H1 (cell line): ENCODE measurements around the gene KRT76. TPM values are rescaled to one million over a fixed set of nuclear protein-coding genes. Genes with fewer than 3 reads are reported as not detected.

Experiments used
- CTCF ChIA-PET: fragments of 300-600 bp; sonication (Branson Sonifier 250); formaldehyde crosslinking; loops from one replicate; lab custom pipeline; 2021; ENCODE audit not compliant: partially characterized antibody; lab: Charles Lee
- POLR2A ChIA-PET: fragments of 300-600 bp; sonication (Branson Sonifier 250); formaldehyde crosslinking; loops from one replicate; lab custom pipeline; 2021; ENCODE audit warnings: inconsistent platforms; ENCODE audit not compliant: partially characterized antibody; lab: Charles Lee
- DNase-seq, 2 experiments: peaks; one replicate each; pipeline versions ENCODE4 v3.0.0 to v3.0.0-alpha.2; 2010 to 2022; ENCODE audit warnings: low spot score in 2 of 2, low read depth in 1 of 2, mixed read lengths in 1 of 2
- FAIRE-seq: peaks from 2 replicates; lab custom pipeline; 2011; peaks lifted over from hg19 to GRCh38; lab: Jason Lieb, UNC
- H2AFZ ChIP-seq: 2 replicates; pipeline ENCODE4 v1.8.1; 2012; ENCODE audit warnings: low read length, inconsistent platforms
- H2AK5ac ChIP-seq: 2 replicates; pipeline ENCODE4 v1.6.1; 2013; ENCODE audit warnings: low read depth, low read length
- H2BK120ac ChIP-seq: replicated peaks from 2 replicates; pipeline ENCODE3; 2013; ENCODE audit warnings: low read depth, low read length, inconsistent platforms
- H2BK12ac ChIP-seq: 2 replicates; pipeline ENCODE4 v1.6.1; 2013; ENCODE audit warnings: low read depth, low read length
- H2BK15ac ChIP-seq: 2 replicates; pipeline ENCODE4 v1.6.1; 2013; ENCODE audit warnings: low read length
- H2BK20ac ChIP-seq: 2 replicates; pipeline ENCODE4 v1.6.1; 2013; ENCODE audit warnings: low read length
- H2BK5ac ChIP-seq: 2 replicates; pipeline ENCODE4 v1.6.1; 2013; ENCODE audit warnings: low read depth, low read length
- H3K14ac ChIP-seq: 2 replicates; pipeline ENCODE4 v1.6.1; 2013; ENCODE audit warnings: inconsistent platforms; ENCODE audit not compliant: insufficient read length
- H3K18ac ChIP-seq: 2 replicates; pipeline ENCODE4 v1.6.1; 2013; ENCODE audit warnings: low read length; ENCODE audit errors: extremely low read depth
- H3K23ac ChIP-seq: 2 replicates; pipeline ENCODE4 v1.6.1; 2013; ENCODE audit warnings: inconsistent platforms; ENCODE audit not compliant: insufficient read length
- H3K23me2 ChIP-seq: 2 replicates; pipeline ENCODE4 v1.6.1; 2013; ENCODE audit warnings: low read depth, low read length
- H3K27ac ChIP-seq: 2 replicates; pipeline ENCODE4 v1.6.1; 2011; ENCODE audit warnings: low read depth, low read length, inconsistent platforms
- H3K27me3 ChIP-seq, 4 experiments: replicated peaks in 1 of 4; 1 replicate in 1 of 4; 2 replicates in 3 of 4; pipeline versions ENCODE4 v1.6.1 to v1.8.1; 2011 to 2013; ENCODE audit warnings: low read length in 3 of 4, mild to moderate bottlenecking in 3 of 4, inconsistent platforms in 2 of 4, mixed read lengths in 2 of 4, moderate library complexity in 1 of 4; ENCODE audit not compliant: control insufficient read depth in 3 of 4, insufficient read depth in 3 of 4; ENCODE audit errors: extremely low read depth in 1 of 4
- H3K36me3 ChIP-seq, 4 experiments: 2 replicates each; pipeline versions ENCODE4 v1.6.1 to v1.8.1; 2011 to 2013; ENCODE audit warnings: mild to moderate bottlenecking in 4 of 4, low read length in 3 of 4, moderate library complexity in 2 of 4, control low read depth in 1 of 4, inconsistent platforms in 1 of 4; ENCODE audit not compliant: insufficient read depth in 4 of 4, control insufficient read depth in 2 of 4
- H3K4ac ChIP-seq: replicated peaks from 2 replicates; pipeline ENCODE3; 2013; ENCODE audit warnings: low read length, low read depth, mixed read lengths, inconsistent platforms; ENCODE audit not compliant: insufficient read length
- H3K4me1 ChIP-seq, 4 experiments: replicated peaks in 1 of 4; 1 replicate in 1 of 4; 2 replicates in 3 of 4; pipeline versions ENCODE4 v1.6.1 to v1.8.1; 2011 to 2013; ENCODE audit warnings: low read length in 3 of 4, inconsistent platforms in 2 of 4, mixed read lengths in 1 of 4; ENCODE audit not compliant: insufficient read depth in 4 of 4, control insufficient read depth in 3 of 4
- H3K4me2 ChIP-seq, 2 experiments: 2 replicates each; pipeline versions ENCODE4 v1.6.1 to v1.8.1; 2011 to 2013; ENCODE audit warnings: low read depth in 2 of 2, low read length in 2 of 2, control low read depth in 1 of 2, inconsistent platforms in 1 of 2, mild to moderate bottlenecking in 1 of 2; ENCODE audit not compliant: insufficient read depth in 1 of 2
- H3K4me3 ChIP-seq, 4 experiments: fragments of 200-600, 300-600 bp in 1 of 4; sonication (generic), shearing (Covaris generic), sonication (Bioruptor Twin) in 1 of 4; 2 replicates each; pipeline versions ENCODE4 v1.5.1 to v1.8.1; 2011 to 2016; ENCODE audit warnings: low read length in 4 of 4, low read depth in 3 of 4, control low read depth in 2 of 4, inconsistent platforms in 2 of 4, mild to moderate bottlenecking in 2 of 4, mixed read lengths in 1 of 4, moderate library complexity in 1 of 4; ENCODE audit not compliant: insufficient read depth in 2 of 4; ENCODE audit errors: extremely low read depth in 1 of 4
- H3K56ac ChIP-seq: replicated peaks from 2 replicates; pipeline ENCODE3; 2013; ENCODE audit warnings: low read depth, mild to moderate bottlenecking, mixed read lengths, low read length, inconsistent platforms; ENCODE audit not compliant: insufficient read length
- H3K79me1 ChIP-seq: 2 replicates; pipeline ENCODE4 v1.6.1; 2013; ENCODE audit warnings: low read depth, low read length, control low read depth
- H3K79me2 ChIP-seq, 2 experiments: 2 replicates each; pipeline versions ENCODE4 v1.6.1 to v1.8.1; 2012 to 2013; ENCODE audit warnings: low read length in 2 of 2, mild to moderate bottlenecking in 2 of 2, inconsistent platforms in 1 of 2; ENCODE audit not compliant: insufficient read depth in 2 of 2, control insufficient read depth in 1 of 2
- H3K9ac ChIP-seq, 4 experiments: replicated peaks in 1 of 4; 1 replicate in 1 of 4; 2 replicates in 3 of 4; pipeline versions ENCODE4 v1.6.1 to v1.8.1; 2011 to 2013; ENCODE audit warnings: low read depth in 3 of 4, low read length in 3 of 4, control low read depth in 2 of 4, mild to moderate bottlenecking in 2 of 4, moderate library complexity in 2 of 4, inconsistent platforms in 1 of 4; ENCODE audit errors: extremely low read depth in 1 of 4
- H3K9me3 ChIP-seq, 2 experiments: 2 replicates each; pipeline versions ENCODE4 v1.6.1 to v1.8.1; 2012 to 2013; ENCODE audit warnings: mild to moderate bottlenecking in 2 of 2, moderate library complexity in 2 of 2, control low read depth in 1 of 2, inconsistent platforms in 1 of 2, low read depth in 1 of 2, low read length in 1 of 2, mixed read lengths in 1 of 2; ENCODE audit not compliant: insufficient read depth in 2 of 2
- H4K20me1 ChIP-seq, 2 experiments: replicated peaks in 1 of 2; 2 replicates each; pipeline versions ENCODE3 to v1.8.1; 2011 to 2013; ENCODE audit warnings: inconsistent platforms in 2 of 2, low read length in 2 of 2, mild to moderate bottlenecking in 1 of 2; ENCODE audit not compliant: insufficient read depth in 2 of 2, control insufficient read depth in 1 of 2
- H4K5ac ChIP-seq: 2 replicates; pipeline ENCODE4 v1.6.1; 2013; ENCODE audit warnings: low read length, low read depth, mixed read lengths, inconsistent platforms; ENCODE audit not compliant: insufficient read length
- H4K8ac ChIP-seq: 2 replicates; pipeline ENCODE4 v1.8.0; 2013; ENCODE audit warnings: mild to moderate bottlenecking, moderate library complexity, low read length, inconsistent platforms; ENCODE audit not compliant: insufficient read depth; ENCODE audit errors: extremely low read depth
- H4K91ac ChIP-seq: replicated peaks from 2 replicates; pipeline ENCODE3; 2013; ENCODE audit warnings: low read length, mixed read lengths, inconsistent platforms; ENCODE audit not compliant: insufficient read length
- ASH2L ChIP-seq: fragments of 200-600, 300-600 bp; sonication (generic); IDR thresholded peaks from one replicate; pipeline ENCODE4 v1.7.1; 2017; ENCODE audit warnings: low read length
- CBX8 ChIP-seq: fragments of 300-800, 300-1000 bp; sonication (generic); IDR thresholded peaks from 2 replicates; pipeline ENCODE4 v1.7.1; 2016; ENCODE audit warnings: low read depth, low read length, borderline replicate concordance
- CREB1 ChIP-seq: IDR thresholded peaks from 2 replicates; pipeline ENCODE4 v1.6.1; 2012; ENCODE audit warnings: inconsistent platforms
- EP300 ChIP-seq, 2 experiments: IDR thresholded peaks; 1 replicate in 1 of 2; 2 replicates in 1 of 2; pipeline ENCODE4 v1.6.1; 2011 to 2012; ENCODE audit warnings: low read depth in 2 of 2, low read length in 2 of 2, mild to moderate bottlenecking in 2 of 2, borderline replicate concordance in 1 of 2, inconsistent platforms in 1 of 2, moderate library complexity in 1 of 2
- GABPA ChIP-seq: IDR thresholded peaks from 2 replicates; pipeline ENCODE4 v1.6.1; 2011; ENCODE audit warnings: mild to moderate bottlenecking, low read length, moderate library complexity, borderline replicate concordance; ENCODE audit not compliant: insufficient read depth
- MAX ChIP-seq: IDR thresholded peaks from 2 replicates; pipeline ENCODE4 v1.6.1; 2012; ENCODE audit warnings: inconsistent platforms
- NANOG ChIP-seq: IDR thresholded peaks from 2 replicates; pipeline ENCODE4 v1.6.1; 2011; ENCODE audit warnings: low read length, low read depth, mild to moderate bottlenecking, inconsistent platforms; ENCODE audit not compliant: insufficient read depth, poor library complexity, severe bottlenecking
- RFX5 ChIP-seq: IDR thresholded peaks from 2 replicates; pipeline ENCODE4 v1.6.1; 2011; ENCODE audit warnings: low read depth, low read length, improper control_type of control experiment, borderline replicate concordance
- SUZ12 ChIP-seq: fragments of 200-600 bp; sonication (generic); IDR thresholded peaks from 2 replicates; pipeline ENCODE4 v1.6.1; 2012; ENCODE audit warnings: mild to moderate bottlenecking, inconsistent platforms, low read length, moderate library complexity, mixed read lengths
- TAF7 ChIP-seq: optimal IDR thresholded peaks from 2 replicates; pipeline ENCODE3; 2011; ENCODE audit warnings: low read depth, mild to moderate bottlenecking, inconsistent platforms, low read length, moderate library complexity, borderline replicate concordance
- TEAD4 ChIP-seq: IDR thresholded peaks from 2 replicates; pipeline ENCODE4 v1.6.1; 2012; ENCODE audit warnings: low read depth, low read length, inconsistent platforms, mixed read lengths
- USF2 ChIP-seq: IDR thresholded peaks from 2 replicates; pipeline ENCODE4 v1.6.1; 2011; ENCODE audit warnings: low read length, improper control_type of control experiment
- WGBS, 2 experiments: shearing (Covaris generic) in 1 of 2; methylation state at CpG; one replicate each; pipeline versions ENCODE4 v1.1.6 to v1.1.7; 2013 to 2015; ENCODE audit warnings: low lambda C conversion rate in 2 of 2, mixed read lengths in 2 of 2, inconsistent platforms in 1 of 2, low coverage in 1 of 2, missing lambda C conversion rate in 1 of 2; ENCODE audit not compliant: insufficient replicate concordance in 2 of 2, insufficient coverage in 1 of 2, insufficient read length in 1 of 2; ENCODE audit errors: extremely low coverage in 1 of 2, missing lambda C conversion rate in 1 of 2; 5-methylcytosine and 5-hydroxymethylcytosine counted together
- polyA plus RNA-seq, 7 experiments: library from polyadenylated mRNA; depleted of rRNA in 3 of 7; stranded (reverse) in 5 of 7; unstranded in 2 of 7; fragments of >200 nt in 5 of 7; fragments of 200-250 nt in 2 of 7; gene quantifications; 1 replicate in 5 of 7; 2 replicates in 1 of 7; 4 replicates in 1 of 7; pipeline versions ENCODE4 v1.2.1 to v1.2.3, GENCODE V29; 2011 to 2013; ENCODE audit warnings: missing spikeins in 2 of 7, mixed read lengths in 2 of 7
- total RNA-seq: library from RNA; stranded (reverse); fragmentation: NEBNext Ultra II Directional; extraction: Animal tissue kit (Norgen Biotek cat#: 25700); gene quantifications from 2 replicates; pipeline ENCODE4 v1.2.1, GENCODE V29; 2021

Gene KRT76
- total and polyA plus RNA-seq, 2 of the 8 experiments (the other 6 are each of a cell fraction or from before 2014, with no cell fraction given): not detected

DNA sequence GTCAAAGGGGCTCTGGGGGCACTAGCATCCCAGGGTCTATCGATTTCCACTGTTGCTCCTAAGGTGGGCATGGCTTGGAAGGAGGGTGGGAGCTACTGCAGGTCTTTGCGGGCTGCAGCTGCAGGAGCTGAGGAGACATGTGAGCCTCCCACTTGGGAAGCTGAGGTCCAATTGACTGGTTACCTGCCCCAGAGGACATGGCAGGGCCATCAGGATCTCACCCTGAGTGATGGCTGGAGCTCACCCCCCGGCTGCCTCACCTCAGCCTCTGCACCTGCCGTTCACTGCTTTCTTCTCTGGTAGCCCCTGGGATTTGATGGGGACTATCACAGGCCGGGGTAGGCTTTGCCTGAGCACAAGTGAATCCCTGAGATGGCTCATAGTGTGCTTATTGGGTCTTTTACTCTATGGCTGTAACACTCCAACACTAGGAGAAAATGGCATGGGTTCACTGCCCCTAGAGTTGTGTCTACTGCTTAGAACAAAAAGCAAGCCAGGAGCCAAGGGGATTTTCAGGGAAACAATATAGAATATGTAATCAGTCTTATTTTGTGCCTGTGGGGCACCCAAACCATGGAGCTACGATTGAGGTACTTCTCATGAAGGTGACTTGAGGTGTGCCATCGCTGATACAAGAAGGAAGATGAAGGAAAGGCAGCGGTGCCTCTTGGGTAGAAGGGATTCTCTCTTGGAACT, 40.0 kb upstream of the KRT76 start:
- WGBS, 2 experiments: 90% methylated on average over 7 of the region's 8 CpGs; no CpG with 5 or more reads in 1 of the 2 experiments
- no peak for TF ChIP-seq MAX
- TF ChIP-seq RFX5: no peak
- no peak for TF ChIP-seq CREB1
- no peak for TF ChIP-seq NANOG
- no peak for TF ChIP-seq CBX8
- TF ChIP-seq EP300 (IDR thresholded peaks at IDR 0.05; ENCODE audit: borderline replicate concordance in 1 of 2, low read depth in 2 of 2, low read length in 2 of 2): no peak
- no peak for TF ChIP-seq ASH2L
- TF ChIP-seq USF2: no peak
- TF ChIP-seq SUZ12: no peak
- no peak for TF ChIP-seq TEAD4
- no peak for TF ChIP-seq GABPA
- TF ChIP-seq TAF7: no peak

More for the DNA sequence above, 40.0 kb upstream of the KRT76 start:
- Histone ChIP-seq H2BK15ac (no peak overlapping the region), H3K9ac (no peak overlapping the region), H2AK5ac (no peak overlapping the region), H3K79me2 (no peaks in the 10 kb centered on the region), H2BK5ac (no peak overlapping the region), H3K36me3 (no peaks in the 10 kb centered on the region), H2BK120ac (no peak overlapping the region), H4K91ac (no peak overlapping the region), H3K14ac (no peak overlapping the region), H3K27ac (no peak overlapping the region), H4K20me1 (no peaks in the 10 kb centered on the region), H3K9me3 (no peaks in the 10 kb centered on the region), H3K18ac (no peak overlapping the region), H3K56ac (no peak overlapping the region), H3K23me2 (no peaks in the 10 kb centered on the region), H3K4me3 (no peak overlapping the region), H4K5ac (no peak overlapping the region), H3K4me2 (no peak overlapping the region), H3K27me3 (no peaks in the 10 kb centered on the region), H2BK20ac (no peak overlapping the region), H3K4ac (no peak overlapping the region), H2BK12ac (no peak overlapping the region), H4K8ac (no peak overlapping the region), H3K4me1 (no peaks in the 10 kb centered on the region), H2AFZ (no peak overlapping the region), H3K23ac (no peak overlapping the region), H3K79me1 (no peaks in the 10 kb centered on the region)
- DNase-seq (no peak), FAIRE-seq (no peak)
- ChIA-PET POLR2A (no interaction called here), CTCF (interaction anchor here (0.5 to 1.7 kb wide), 3 partner anchors 9 to 539 kb away, joined by 3 to 6 read pairs (median 4); no protein-coding TSS in a partner anchor)
